HEK293 (cell line): Measurements from ENCODE around the gene ATP6V0C.

Experiments used
- BCL11B ChIP-seq: fragments of 450-650 bp; formaldehyde crosslinking; IDR thresholded peaks from 2 replicates; pipeline ENCODE4 v1.5.1; 2016; ENCODE audit warnings: low read depth, missing biosample characterization, missing genetic modification characterization
- EGR2 ChIP-seq: fragments of 450-650 bp; formaldehyde crosslinking; IDR thresholded peaks from 2 replicates; pipeline ENCODE4 v1.5.1; 2016; ENCODE audit warnings: low read depth, missing biosample characterization, missing genetic modification characterization
- GLIS2 ChIP-seq: fragments of 450-650 bp; formaldehyde crosslinking; IDR thresholded peaks from 2 replicates; pipeline ENCODE4 v1.5.1; 2016; ENCODE audit warnings: missing biosample characterization, missing genetic modification characterization
- KLF1 ChIP-seq: fragments of 450-650 bp; formaldehyde crosslinking; IDR thresholded peaks from 2 replicates; pipeline ENCODE4 v1.5.1; 2016; ENCODE audit warnings: missing biosample characterization, missing genetic modification characterization
- MZF1 ChIP-seq: fragments of 450-650 bp; formaldehyde crosslinking; IDR thresholded peaks from 2 replicates; pipeline ENCODE4 v1.5.1; 2017; ENCODE audit warnings: missing biosample characterization, missing genetic modification characterization, borderline replicate concordance
- OSR2 ChIP-seq: fragments of 450-650 bp; formaldehyde crosslinking; IDR thresholded peaks from 2 replicates; pipeline ENCODE4 v1.5.1; 2016; ENCODE audit warnings: missing biosample characterization, missing genetic modification characterization
- SCRT1 ChIP-seq: fragments of 450-650 bp; formaldehyde crosslinking; IDR thresholded peaks from 2 replicates; pipeline ENCODE4 v1.5.1; 2016; ENCODE audit warnings: missing biosample characterization, missing genetic modification characterization, borderline replicate concordance
- SCRT2 ChIP-seq: fragments of 450-650 bp; formaldehyde crosslinking; IDR thresholded peaks from 2 replicates; pipeline ENCODE4 v1.5.1; 2016; ENCODE audit warnings: missing biosample characterization, missing genetic modification characterization
- SETDB1 ChIP-seq: IDR thresholded peaks from one replicate; pipeline ENCODE4 v1.6.1; 2017; ENCODE audit warnings: mild to moderate bottlenecking, low read length, moderate library complexity, mixed read lengths; ENCODE audit not compliant: insufficient read length
- SP2 ChIP-seq: fragments of 450-650 bp; formaldehyde crosslinking; IDR thresholded peaks from 2 replicates; pipeline ENCODE4 v1.5.1; 2016; ENCODE audit warnings: missing biosample characterization, missing genetic modification characterization
- SP3 ChIP-seq: fragments of 450-650 bp; formaldehyde crosslinking; IDR thresholded peaks from 2 replicates; pipeline ENCODE4 v1.5.1; 2016; ENCODE audit warnings: missing biosample characterization, missing genetic modification characterization
- SP7 ChIP-seq: fragments of 450-650 bp; formaldehyde crosslinking; IDR thresholded peaks from 2 replicates; pipeline ENCODE4 v1.5.1; 2016; ENCODE audit warnings: missing biosample characterization, missing genetic modification characterization
- ZBTB48 ChIP-seq: fragments of 450-650 bp; formaldehyde crosslinking; IDR thresholded peaks from 2 replicates; pipeline ENCODE4 v1.5.1; 2016; ENCODE audit warnings: missing biosample characterization, missing genetic modification characterization
- ZBTB8A ChIP-seq: fragments of 450-650 bp; formaldehyde crosslinking; IDR thresholded peaks from 2 replicates; pipeline ENCODE4 v1.5.1; 2016; ENCODE audit warnings: missing biosample characterization, missing genetic modification characterization
- ZNF140 ChIP-seq: fragments of 450-650 bp; formaldehyde crosslinking; IDR thresholded peaks from 2 replicates; pipeline ENCODE4 v1.5.1; 2016; ENCODE audit warnings: missing biosample characterization, missing genetic modification characterization
- ZNF302 ChIP-seq: fragments of 450-650 bp; formaldehyde crosslinking; IDR thresholded peaks from 2 replicates; pipeline ENCODE4 v1.5.1; 2016; ENCODE audit warnings: missing biosample characterization, missing genetic modification characterization, low read depth
- ZNF366 ChIP-seq: fragments of 450-650 bp; formaldehyde crosslinking; conservative IDR thresholded peaks from 2 replicates; pipeline ENCODE4 v1.5.1; 2016; ENCODE audit warnings: missing biosample characterization, missing genetic modification characterization
- ZNF394 ChIP-seq: fragments of 450-650 bp; formaldehyde crosslinking; IDR thresholded peaks from 2 replicates; pipeline ENCODE4 v1.5.1; 2016; ENCODE audit warnings: missing biosample characterization, missing genetic modification characterization, mild to moderate bottlenecking, moderate library complexity, borderline replicate concordance
- ZNF747 ChIP-seq: fragments of 450-650 bp; formaldehyde crosslinking; IDR thresholded peaks from 2 replicates; pipeline ENCODE4 v1.5.1; 2016; ENCODE audit warnings: missing biosample characterization, missing genetic modification characterization
- ZSCAN30 ChIP-seq: fragments of 450-650 bp; IDR thresholded peaks from 2 replicates; pipeline ENCODE4 v1.5.1; 2018; ENCODE audit warnings: missing biosample characterization, mild to moderate bottlenecking, missing genetic modification characterization, moderate library complexity
- TF ChIP-seq, protein P1 (sequence below): fragments of 450-650 bp; formaldehyde crosslinking; IDR thresholded peaks from 2 replicates; pipeline ENCODE4 v1.5.1; 2016; ENCODE audit warnings: missing biosample characterization, missing genetic modification characterization
- TF ChIP-seq, protein P2 (sequence below): fragments of 450-650 bp; formaldehyde crosslinking; IDR thresholded peaks from 2 replicates; pipeline ENCODE4 v1.5.1; 2016; ENCODE audit warnings: missing biosample characterization, missing genetic modification characterization
- TF ChIP-seq, protein P3 (sequence below): fragments of 450-650 bp; formaldehyde crosslinking; IDR thresholded peaks from 2 replicates; pipeline ENCODE4 v1.5.1; 2016; ENCODE audit warnings: missing biosample characterization, missing genetic modification characterization
- TF ChIP-seq, protein P4 (sequence below): fragments of 450-650 bp; formaldehyde crosslinking; IDR thresholded peaks from 2 replicates; pipeline ENCODE4 v1.5.1; 2016; ENCODE audit warnings: missing biosample characterization, missing genetic modification characterization, low read depth
- TF ChIP-seq, protein P5 (sequence below): fragments of 450-650 bp; formaldehyde crosslinking; IDR thresholded peaks from 2 replicates; pipeline ENCODE4 v1.5.1; 2016; ENCODE audit warnings: missing biosample characterization, missing genetic modification characterization
- TF ChIP-seq, protein P6 (sequence below): IDR thresholded peaks from 2 replicates; pipeline ENCODE4 v1.6.1; 2011; ENCODE audit warnings: mild to moderate bottlenecking, low read depth, low read length, borderline replicate concordance
- TF ChIP-seq, protein P7 (sequence below): fragments of 450-650 bp; formaldehyde crosslinking; IDR thresholded peaks from 2 replicates; pipeline ENCODE4 v1.5.1; 2016; ENCODE audit warnings: missing biosample characterization, missing genetic modification characterization

Gene ATP6V0C

DNA sequence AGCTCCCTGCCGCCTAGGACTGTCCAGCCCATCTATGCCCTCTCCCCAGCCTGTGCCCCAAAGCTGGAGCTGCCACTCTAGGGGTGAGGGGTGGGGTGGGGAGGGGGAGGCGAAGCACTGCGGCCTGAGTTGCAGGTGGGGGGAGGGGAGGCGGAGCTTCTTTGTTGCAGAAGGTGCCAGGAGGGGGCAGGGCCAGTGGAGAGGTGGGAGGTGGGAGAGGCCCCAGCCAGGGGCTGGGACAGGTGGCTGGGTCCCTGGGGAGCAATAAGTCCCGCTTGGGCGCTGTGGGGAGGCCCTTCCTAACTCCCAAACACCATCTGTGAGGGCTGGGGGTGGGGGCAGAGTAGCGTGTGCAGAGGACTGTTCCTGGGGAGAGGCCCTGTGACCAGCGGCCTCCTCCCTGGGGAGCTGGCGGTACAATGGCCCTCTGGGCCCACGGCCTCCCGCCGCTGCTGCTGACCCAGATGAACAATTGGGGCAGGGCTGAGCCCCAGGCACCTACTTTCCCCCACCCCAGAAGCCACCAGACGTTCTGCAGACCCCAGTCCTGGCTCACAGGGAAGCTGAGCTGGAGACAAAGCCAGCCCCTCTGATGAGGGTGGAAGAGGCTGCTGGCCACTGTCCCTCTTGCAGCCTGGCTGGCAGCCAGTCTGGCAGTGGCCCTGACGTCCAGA lies 44.9 kb upstream of the ATP6V0C start (continued):
- TF ChIP-seq, protein P1, sequence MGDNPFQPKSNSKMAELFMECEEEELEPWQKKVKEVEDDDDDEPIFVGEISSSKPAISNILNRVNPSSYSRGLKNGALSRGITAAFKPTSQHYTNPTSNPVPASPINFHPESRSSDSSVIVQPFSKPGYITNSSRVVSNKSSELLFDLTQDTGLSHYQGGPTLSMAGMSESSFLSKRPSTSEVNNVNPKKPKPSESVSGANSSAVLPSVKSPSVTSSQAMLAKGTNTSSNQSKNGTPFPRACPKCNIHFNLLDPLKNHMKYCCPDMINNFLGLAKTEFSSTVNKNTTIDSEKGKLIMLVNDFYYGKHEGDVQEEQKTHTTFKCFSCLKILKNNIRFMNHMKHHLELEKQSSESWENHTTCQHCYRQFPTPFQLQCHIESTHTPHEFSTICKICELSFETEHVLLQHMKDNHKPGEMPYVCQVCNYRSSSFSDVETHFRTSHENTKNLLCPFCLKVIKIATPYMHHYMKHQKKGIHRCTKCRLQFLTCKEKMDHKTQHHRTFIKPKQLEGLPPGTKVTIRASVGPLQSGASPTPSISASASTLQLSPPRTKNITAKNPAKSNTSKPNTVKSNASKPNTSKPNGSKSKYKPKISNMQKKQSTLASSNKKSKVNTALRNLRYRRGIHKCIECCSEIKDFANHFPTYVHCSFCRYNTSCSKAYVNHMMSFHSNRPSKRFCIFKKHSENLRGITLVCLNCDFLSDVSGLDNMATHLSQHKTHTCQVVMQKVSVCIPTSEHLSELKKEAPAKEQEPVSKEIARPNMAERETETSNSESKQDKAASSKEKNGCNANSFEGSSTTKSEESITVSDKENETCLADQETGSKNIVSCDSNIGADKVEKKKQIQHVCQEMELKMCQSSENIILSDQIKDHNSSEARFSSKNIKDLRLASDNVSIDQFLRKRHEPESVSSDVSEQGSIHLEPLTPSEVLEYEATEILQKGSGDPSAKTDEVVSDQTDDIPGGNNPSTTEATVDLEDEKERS, result no peak
- TF ChIP-seq EGR2 (tag by site-specific recombination) (peak; percentile 90), SCRT1 (tag by site-specific recombination) (0 out of 2 replicates have a peak, but pooled peaks have one; percentile 34), ZNF302 (tag by site-specific recombination) (no peak), ZSCAN30 (peak; percentile 99), BCL11B (tag by site-specific recombination) (peak; percentile 89; the same call in 1 of the 2 replicates), SP3 (tag by site-specific recombination) (peak; percentile 89), GLIS2 (tag by site-specific recombination) (peak; percentile 83), SP7 (peak; percentile 91), ZBTB8A (tag by site-specific recombination) (peak; percentile 48; the same call in 1 of the 2 replicates), ZNF140 (no peak), ZBTB48 (tag by site-specific recombination) (peak; percentile 80), KLF1 (peak; percentile 93), ZNF394 (tag by site-specific recombination) (peak; percentile 52; the same call in 1 of the 2 replicates), SCRT2 (tag by site-specific recombination) (peak; percentile 74), MZF1 (tag by site-specific recombination) (0 out of 2 replicates have a peak, but pooled peaks have one; percentile 20), ZNF747 (tag by site-specific recombination) (no peak), SETDB1 (no peak), OSR2 (tag by site-specific recombination) (peak; percentile 68), ZNF366 (tag by site-specific recombination) (no peak; the same call in 1 of the 2 replicates), SP2 (tag by site-specific recombination) (peak; percentile 57)
- TF ChIP-seq, protein P2, sequence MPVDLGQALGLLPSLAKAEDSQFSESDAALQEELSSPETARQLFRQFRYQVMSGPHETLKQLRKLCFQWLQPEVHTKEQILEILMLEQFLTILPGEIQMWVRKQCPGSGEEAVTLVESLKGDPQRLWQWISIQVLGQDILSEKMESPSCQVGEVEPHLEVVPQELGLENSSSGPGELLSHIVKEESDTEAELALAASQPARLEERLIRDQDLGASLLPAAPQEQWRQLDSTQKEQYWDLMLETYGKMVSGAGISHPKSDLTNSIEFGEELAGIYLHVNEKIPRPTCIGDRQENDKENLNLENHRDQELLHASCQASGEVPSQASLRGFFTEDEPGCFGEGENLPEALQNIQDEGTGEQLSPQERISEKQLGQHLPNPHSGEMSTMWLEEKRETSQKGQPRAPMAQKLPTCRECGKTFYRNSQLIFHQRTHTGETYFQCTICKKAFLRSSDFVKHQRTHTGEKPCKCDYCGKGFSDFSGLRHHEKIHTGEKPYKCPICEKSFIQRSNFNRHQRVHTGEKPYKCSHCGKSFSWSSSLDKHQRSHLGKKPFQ (tag by site-specific recombination), result 0 out of 2 replicates have a peak, but pooled peaks have one; percentile 14
- TF ChIP-seq, protein P3, sequence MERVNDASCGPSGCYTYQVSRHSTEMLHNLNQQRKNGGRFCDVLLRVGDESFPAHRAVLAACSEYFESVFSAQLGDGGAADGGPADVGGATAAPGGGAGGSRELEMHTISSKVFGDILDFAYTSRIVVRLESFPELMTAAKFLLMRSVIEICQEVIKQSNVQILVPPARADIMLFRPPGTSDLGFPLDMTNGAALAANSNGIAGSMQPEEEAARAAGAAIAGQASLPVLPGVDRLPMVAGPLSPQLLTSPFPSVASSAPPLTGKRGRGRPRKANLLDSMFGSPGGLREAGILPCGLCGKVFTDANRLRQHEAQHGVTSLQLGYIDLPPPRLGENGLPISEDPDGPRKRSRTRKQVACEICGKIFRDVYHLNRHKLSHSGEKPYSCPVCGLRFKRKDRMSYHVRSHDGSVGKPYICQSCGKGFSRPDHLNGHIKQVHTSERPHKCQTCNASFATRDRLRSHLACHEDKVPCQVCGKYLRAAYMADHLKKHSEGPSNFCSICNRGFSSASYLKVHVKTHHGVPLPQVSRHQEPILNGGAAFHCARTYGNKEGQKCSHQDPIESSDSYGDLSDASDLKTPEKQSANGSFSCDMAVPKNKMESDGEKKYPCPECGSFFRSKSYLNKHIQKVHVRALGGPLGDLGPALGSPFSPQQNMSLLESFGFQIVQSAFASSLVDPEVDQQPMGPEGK (tag by site-specific recombination), result peak; percentile 97
- TF ChIP-seq, protein P4, sequence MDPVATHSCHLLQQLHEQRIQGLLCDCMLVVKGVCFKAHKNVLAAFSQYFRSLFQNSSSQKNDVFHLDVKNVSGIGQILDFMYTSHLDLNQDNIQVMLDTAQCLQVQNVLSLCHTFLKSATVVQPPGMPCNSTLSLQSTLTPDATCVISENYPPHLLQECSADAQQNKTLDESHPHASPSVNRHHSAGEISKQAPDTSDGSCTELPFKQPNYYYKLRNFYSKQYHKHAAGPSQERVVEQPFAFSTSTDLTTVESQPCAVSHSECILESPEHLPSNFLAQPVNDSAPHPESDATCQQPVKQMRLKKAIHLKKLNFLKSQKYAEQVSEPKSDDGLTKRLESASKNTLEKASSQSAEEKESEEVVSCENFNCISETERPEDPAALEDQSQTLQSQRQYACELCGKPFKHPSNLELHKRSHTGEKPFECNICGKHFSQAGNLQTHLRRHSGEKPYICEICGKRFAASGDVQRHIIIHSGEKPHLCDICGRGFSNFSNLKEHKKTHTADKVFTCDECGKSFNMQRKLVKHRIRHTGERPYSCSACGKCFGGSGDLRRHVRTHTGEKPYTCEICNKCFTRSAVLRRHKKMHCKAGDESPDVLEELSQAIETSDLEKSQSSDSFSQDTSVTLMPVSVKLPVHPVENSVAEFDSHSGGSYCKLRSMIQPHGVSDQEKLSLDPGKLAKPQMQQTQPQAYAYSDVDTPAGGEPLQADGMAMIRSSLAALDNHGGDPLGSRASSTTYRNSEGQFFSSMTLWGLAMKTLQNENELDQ (tag by site-specific recombination), result no peak
- TF ChIP-seq, protein P5, sequence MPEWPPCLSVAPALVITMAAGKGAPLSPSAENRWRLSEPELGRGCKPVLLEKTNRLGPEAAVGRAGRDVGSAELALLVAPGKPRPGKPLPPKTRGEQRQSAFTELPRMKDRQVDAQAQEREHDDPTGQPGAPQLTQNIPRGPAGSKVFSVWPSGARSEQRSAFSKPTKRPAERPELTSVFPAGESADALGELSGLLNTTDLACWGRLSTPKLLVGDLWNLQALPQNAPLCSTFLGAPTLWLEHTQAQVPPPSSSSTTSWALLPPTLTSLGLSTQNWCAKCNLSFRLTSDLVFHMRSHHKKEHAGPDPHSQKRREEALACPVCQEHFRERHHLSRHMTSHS (tag by site-specific recombination), result no peak
- TF ChIP-seq, protein P6, sequence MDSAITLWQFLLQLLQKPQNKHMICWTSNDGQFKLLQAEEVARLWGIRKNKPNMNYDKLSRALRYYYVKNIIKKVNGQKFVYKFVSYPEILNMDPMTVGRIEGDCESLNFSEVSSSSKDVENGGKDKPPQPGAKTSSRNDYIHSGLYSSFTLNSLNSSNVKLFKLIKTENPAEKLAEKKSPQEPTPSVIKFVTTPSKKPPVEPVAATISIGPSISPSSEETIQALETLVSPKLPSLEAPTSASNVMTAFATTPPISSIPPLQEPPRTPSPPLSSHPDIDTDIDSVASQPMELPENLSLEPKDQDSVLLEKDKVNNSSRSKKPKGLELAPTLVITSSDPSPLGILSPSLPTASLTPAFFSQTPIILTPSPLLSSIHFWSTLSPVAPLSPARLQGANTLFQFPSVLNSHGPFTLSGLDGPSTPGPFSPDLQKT, result no peak
- TF ChIP-seq, protein P7, sequence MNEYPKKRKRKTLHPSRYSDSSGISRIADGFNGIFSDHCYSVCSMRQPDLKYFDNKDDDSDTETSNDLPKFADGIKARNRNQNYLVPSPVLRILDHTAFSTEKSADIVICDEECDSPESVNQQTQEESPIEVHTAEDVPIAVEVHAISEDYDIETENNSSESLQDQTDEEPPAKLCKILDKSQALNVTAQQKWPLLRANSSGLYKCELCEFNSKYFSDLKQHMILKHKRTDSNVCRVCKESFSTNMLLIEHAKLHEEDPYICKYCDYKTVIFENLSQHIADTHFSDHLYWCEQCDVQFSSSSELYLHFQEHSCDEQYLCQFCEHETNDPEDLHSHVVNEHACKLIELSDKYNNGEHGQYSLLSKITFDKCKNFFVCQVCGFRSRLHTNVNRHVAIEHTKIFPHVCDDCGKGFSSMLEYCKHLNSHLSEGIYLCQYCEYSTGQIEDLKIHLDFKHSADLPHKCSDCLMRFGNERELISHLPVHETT, result peak; percentile 81; the same call in 1 of the 2 replicates
